HG03135 (cell line): ENCODE measurements around the gene NHERF2.

Source experiments
- ATAC-seq: cut with Tn5 transposase; IDR thresholded peaks from one replicate; pipeline ENCODE4 v1.9.1; 2021; ENCODE audit warnings: mild to moderate bottlenecking, moderate library complexity; ENCODE audit not compliant: unreplicated experiment

The NHERF2 gene

GRCh38 chr16:1990351-1991134 lies 36.2 kb upstream of the NHERF2 start:
- no peak for ATAC-seq

GRCh38 chr16:1991135-1991551 lies 35.6 kb upstream of the NHERF2 start:
- ATAC-seq, result no peak

- ATAC-seq, result no peak
Observed at GRCh38 chr16:1991588-1991947, 35.1 kb upstream of the NHERF2 start.

GRCh38 chr16:1991948-1992703 lies 34.6 kb upstream of the NHERF2 start:
- ATAC-seq, result peak; percentile 47

- ATAC-seq, result no peak
Observed at GRCh38 chr16:1992704-1993317, 33.9 kb upstream of the NHERF2 start.

- ATAC-seq, result no peak
Observed at GRCh38 chr16:1993731-1994131, 33.0 kb upstream of the NHERF2 start.

- no peak for ATAC-seq
Observed at GRCh38 chr16:1997494-1998359, 29.0 kb upstream of the NHERF2 start.

GRCh38 chr16:1998360-1998835 lies 28.3 kb upstream of the NHERF2 start:
- ATAC-seq, result no peak

GRCh38 chr16:1998852-1999801 lies 27.6 kb upstream of the NHERF2 start:
- ATAC-seq, result no peak

- no peak for ATAC-seq
Observed at GRCh38 chr16:1999866-2000514, 26.7 kb upstream of the NHERF2 start.

- no peak for ATAC-seq
Observed at GRCh38 chr16:2001035-2001434, 25.7 kb upstream of the NHERF2 start.

GRCh38 chr16:2001456-2002355 lies 25.0 kb upstream of the NHERF2 start:
- no peak for ATAC-seq

- ATAC-seq, result no peak
Observed at GRCh38 chr16:2002406-2003230, 24.1 kb upstream of the NHERF2 start.

GRCh38 chr16:2003231-2003826 lies 23.4 kb upstream of the NHERF2 start:
- no peak for ATAC-seq

- ATAC-seq, result peak; percentile 60
Observed at GRCh38 chr16:2003827-2004641, 22.7 kb upstream of the NHERF2 start.
